Raji (cell line): ENCODE data around the gene TLE1.

ENCODE experiments used
- POLR2A ChIP-seq: IDR thresholded peaks from 2 replicates; pipeline ENCODE4 v1.6.1; 2011; ENCODE audit warnings: low read depth, low read length, control low read depth; ENCODE audit not compliant: insufficient read depth

TLE1 gene

GRCh38 chr9:81620002-81620390 is 69.4 kb downstream of the TLE1 start:
- no peak for TF ChIP-seq POLR2A

- TF ChIP-seq POLR2A, result no peak
These were observed 69.9 kb downstream of the TLE1 start for GRCh38 chr9:81619353-81620001.

- no peak for TF ChIP-seq POLR2A
These were observed 70.4 kb downstream of the TLE1 start for GRCh38 chr9:81618923-81619322.

- TF ChIP-seq POLR2A, result no peak
These were observed 73.2 kb downstream of the TLE1 start for GRCh38 chr9:81616141-81616540.

- TF ChIP-seq POLR2A, result no peak
These were observed 75.0 kb downstream of the TLE1 start for GRCh38 chr9:81614335-81614734.

- no peak for TF ChIP-seq POLR2A
These were observed 76.1 kb downstream of the TLE1 start for GRCh38 chr9:81613002-81613812.

- TF ChIP-seq POLR2A, result no peak
These were observed 77.7 kb downstream of the TLE1 start for GRCh38 chr9:81611664-81612063.

- no peak for TF ChIP-seq POLR2A
These were observed 78.6 kb downstream of the TLE1 start for GRCh38 chr9:81610740-81611107.

- TF ChIP-seq POLR2A, result no peak
These were observed 79.3 kb downstream of the TLE1 start for GRCh38 chr9:81609782-81610739.

GRCh38 chr9:81608289-81608657 is 81.1 kb downstream of the TLE1 start:
- TF ChIP-seq POLR2A, result no peak

GRCh38 chr9:81607593-81608288 is 81.6 kb downstream of the TLE1 start:
- TF ChIP-seq POLR2A, result no peak

- TF ChIP-seq POLR2A, result no peak
These were observed 84.1 kb downstream of the TLE1 start for GRCh38 chr9:81605170-81605670.

- TF ChIP-seq POLR2A, result no peak
These were observed 84.8 kb downstream of the TLE1 start for GRCh38 chr9:81604306-81605169.
